ENCODE data around the gene IL10.

The IL10 gene

GRCh38 chr1:206761159-206761768 lies 11.0 kb downstream of the IL10 start:
- Histone ChIP-seq H3K27me3 (no peaks in the 10 kb centered on the region), H3K4me1 (ENCODE audit: control insufficient read depth in 1 of 2, insufficient read depth in 1 of 2, low read depth in 1 of 2, low read length in 1 of 2) (peaks cover 9 to 25% of the 10 kb centered on the region in 2 experiments), H3K9me3 (no peaks in the 10 kb centered on the region), H3K27ac (no peak overlapping the region), H3K4me3 (ENCODE audit: low read depth in 1 of 2, low read length in 1 of 2) (no peak overlapping the region), H3K36me3 (no peaks in the 10 kb centered on the region)
- TF ChIP-seq, protein P1, sequence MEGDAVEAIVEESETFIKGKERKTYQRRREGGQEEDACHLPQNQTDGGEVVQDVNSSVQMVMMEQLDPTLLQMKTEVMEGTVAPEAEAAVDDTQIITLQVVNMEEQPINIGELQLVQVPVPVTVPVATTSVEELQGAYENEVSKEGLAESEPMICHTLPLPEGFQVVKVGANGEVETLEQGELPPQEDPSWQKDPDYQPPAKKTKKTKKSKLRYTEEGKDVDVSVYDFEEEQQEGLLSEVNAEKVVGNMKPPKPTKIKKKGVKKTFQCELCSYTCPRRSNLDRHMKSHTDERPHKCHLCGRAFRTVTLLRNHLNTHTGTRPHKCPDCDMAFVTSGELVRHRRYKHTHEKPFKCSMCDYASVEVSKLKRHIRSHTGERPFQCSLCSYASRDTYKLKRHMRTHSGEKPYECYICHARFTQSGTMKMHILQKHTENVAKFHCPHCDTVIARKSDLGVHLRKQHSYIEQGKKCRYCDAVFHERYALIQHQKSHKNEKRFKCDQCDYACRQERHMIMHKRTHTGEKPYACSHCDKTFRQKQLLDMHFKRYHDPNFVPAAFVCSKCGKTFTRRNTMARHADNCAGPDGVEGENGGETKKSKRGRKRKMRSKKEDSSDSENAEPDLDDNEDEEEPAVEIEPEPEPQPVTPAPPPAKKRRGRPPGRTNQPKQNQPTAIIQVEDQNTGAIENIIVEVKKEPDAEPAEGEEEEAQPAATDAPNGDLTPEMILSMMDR (IDR thresholded peaks at IDR 0.05), result no peak

DNA sequence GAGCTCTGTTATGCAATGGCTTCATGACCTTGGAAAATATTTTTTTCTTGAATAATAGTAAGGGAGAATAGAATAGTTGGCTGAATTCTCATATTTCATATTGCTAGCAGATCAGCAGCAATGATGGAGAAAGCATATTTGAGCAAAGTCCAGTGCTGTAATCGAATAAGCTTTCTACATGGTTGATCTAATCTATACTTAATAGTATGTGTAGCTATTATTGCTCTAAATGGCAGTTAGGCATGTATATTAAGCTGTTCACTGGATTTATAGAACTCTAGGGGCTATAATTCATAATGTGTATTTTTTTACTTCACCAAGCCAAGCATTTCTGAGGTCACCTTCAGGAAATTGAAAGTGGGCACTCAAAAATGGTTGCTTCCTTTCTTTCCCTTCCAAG lies 11.7 kb downstream of the IL10 start:
- no peaks in the 10 kb centered on the region for H3K27me3 ChIP-seq
- H3K4me1 ChIP-seq (ENCODE audit: control insufficient read depth in 1 of 2, insufficient read depth in 1 of 2, low read depth in 1 of 2, low read length in 1 of 2), result peaks cover 6 to 18% of the 10 kb centered on the region in 2 experiments
- TF ChIP-seq, protein P1 (IDR thresholded peaks at IDR 0.05), result no peak

GRCh38 chr1:206757524-206758266 lies 14.6 kb downstream of the IL10 start:
- TF ChIP-seq, protein P1 (IDR thresholded peaks at IDR 0.05), result no peak
- Histone ChIP-seq H3K36me3 (no peaks in the 10 kb centered on the region), H3K27me3 (no peaks in the 10 kb centered on the region), H3K4me1 (ENCODE audit: control insufficient read depth in 1 of 2, insufficient read depth in 1 of 2, low read depth in 1 of 2, low read length in 1 of 2) (peaks cover 6 to 13% of the 10 kb centered on the region in 2 experiments), H3K4me3 (ENCODE audit: low read depth in 1 of 2, low read length in 1 of 2) (no peak overlapping the region), H3K9me3 (no peaks in the 10 kb centered on the region), H3K27ac (no peak overlapping the region)

More for the DNA sequence above, 11.7 kb downstream of the IL10 start:
- H3K9me3 ChIP-seq, result no peaks in the 10 kb centered on the region
- no peak overlapping the region for H3K27ac ChIP-seq
- H3K36me3 ChIP-seq, result no peaks in the 10 kb centered on the region
- no peak overlapping the region for H3K4me3 ChIP-seq (ENCODE audit: low read depth in 1 of 2, low read length in 1 of 2)

DNA sequence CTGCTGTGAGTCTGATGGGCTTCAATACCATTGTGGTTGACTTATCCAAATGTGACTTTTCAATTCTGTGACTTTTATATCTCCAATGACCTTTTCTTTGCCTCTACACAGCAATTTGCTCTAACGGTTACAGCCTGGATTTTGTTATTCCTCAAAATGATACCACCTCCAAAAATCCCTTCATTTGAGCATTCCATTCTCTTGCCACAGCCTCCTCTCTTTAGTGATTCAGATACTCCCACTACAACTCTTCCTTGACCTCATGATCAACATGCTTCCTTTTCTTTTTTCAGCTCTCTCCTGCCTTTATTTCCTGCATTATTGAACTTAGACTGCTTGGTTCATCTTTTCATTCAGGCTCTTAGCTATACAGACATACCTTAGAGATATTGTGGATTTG lies 18.3 kb downstream of the IL10 start:
- H3K27ac ChIP-seq, result no peak overlapping the region
- H3K4me3 ChIP-seq (ENCODE audit: low read depth in 1 of 2, low read length in 1 of 2), result no peak overlapping the region
- H3K36me3 ChIP-seq, result no peaks in the 10 kb centered on the region
- H3K9me3 ChIP-seq, result no peaks in the 10 kb centered on the region
- peaks cover 6 to 13% of the 10 kb centered on the region in 2 experiments for H3K4me1 ChIP-seq (ENCODE audit: control insufficient read depth in 1 of 2, insufficient read depth in 1 of 2, low read depth in 1 of 2, low read length in 1 of 2)
- no peaks in the 10 kb centered on the region for H3K27me3 ChIP-seq
- TF ChIP-seq, protein P1 (IDR thresholded peaks at IDR 0.05), result no peak

DNA sequence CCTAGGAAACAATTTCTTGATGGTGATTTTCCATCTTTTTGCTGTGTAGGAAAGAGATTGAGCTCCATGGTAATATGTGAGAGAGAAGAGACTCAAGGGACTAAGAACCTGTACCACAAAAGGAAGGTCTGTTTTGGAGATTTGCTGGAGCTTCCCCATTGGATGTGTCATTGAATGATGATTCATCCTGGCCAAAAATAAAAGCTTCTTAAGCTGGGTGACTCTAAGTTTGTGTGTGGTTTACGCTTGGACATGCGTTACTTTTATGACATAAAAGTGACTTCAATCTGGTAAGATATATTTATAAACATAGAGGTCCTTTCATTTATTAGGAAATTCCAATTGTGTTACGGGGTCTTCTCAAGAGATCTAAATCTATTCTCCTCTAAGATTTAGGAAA lies 19.2 kb downstream of the IL10 start:
- H3K36me3 ChIP-seq, result no peaks in the 10 kb centered on the region
- no peaks in the 10 kb centered on the region for H3K27me3 ChIP-seq
- H3K9me3 ChIP-seq, result no peaks in the 10 kb centered on the region
- no peak overlapping the region for H3K4me3 ChIP-seq (ENCODE audit: low read depth in 1 of 2, low read length in 1 of 2)
- peaks cover 6 to 11% of the 10 kb centered on the region in 2 experiments for H3K4me1 ChIP-seq (ENCODE audit: control insufficient read depth in 1 of 2, insufficient read depth in 1 of 2, low read depth in 1 of 2, low read length in 1 of 2)
- no peak overlapping the region for H3K27ac ChIP-seq
- TF ChIP-seq, protein P1 (IDR thresholded peaks at IDR 0.05), result no peak
